Lower lobe of right lung (tissue), 2 donors: ENCODE measurements around the gene PDSS2. TPM values are rescaled to one million over a fixed set of nuclear protein-coding genes. Genes with fewer than 3 reads are reported as not detected.

Experiments
- ATAC-seq, 2 donors: fragments of 200-7000 bp; cut with Tn5 transposase; one replicate each; pipeline ENCODE4 v1.9.1; 2020 to 2022; ENCODE audit warnings: mild to moderate bottlenecking in 2 of 2, moderate library complexity in 2 of 2
- DNase-seq: peaks from one replicate; pipeline ENCODE4 v3.0.0-alpha.2; 2020
- H3K27ac ChIP-seq: fragments of 200-600 bp; one replicate; pipeline ENCODE4 v1.8.0; 2022
- H3K27me3 ChIP-seq: fragments of 200-600 bp; one replicate; pipeline ENCODE4 v1.8.0; 2022; ENCODE audit warnings: low read depth
- H3K36me3 ChIP-seq: fragments of 200-600 bp; one replicate; pipeline ENCODE4 v1.8.0; 2022; ENCODE audit warnings: mild to moderate bottlenecking
- H3K4me1 ChIP-seq: fragments of 200-600 bp; one replicate; pipeline ENCODE4 v1.8.0; 2022
- H3K4me3 ChIP-seq: fragments of 200-600 bp; one replicate; pipeline ENCODE4 v1.8.0; 2022; ENCODE audit warnings: mild to moderate bottlenecking
- H3K9me3 ChIP-seq: fragments of 200-600 bp; one replicate; pipeline ENCODE4 v1.8.0; 2022
- CTCF ChIP-seq: fragments of 200-600 bp; IDR thresholded peaks from one replicate; pipeline ENCODE4 v1.8.0; 2022; ENCODE audit warnings: antibody characterized with exemption, mild to moderate bottlenecking
- intact Hi-C: fragments of 100-400 bp; cut with DNase I; formaldehyde crosslinking; loops from one replicate; pipeline ENCODE4 v1.11.0; 2022
- total RNA-seq: library from RNA; stranded (reverse); fragmentation: NEBNext Ultra II Directional; extraction: Animal tissue kit (Norgen Biotek cat#: 25700); gene quantifications from one replicate; pipeline ENCODE4 v1.2.1, GENCODE V29; 2021
- donor health status: DM: no; HTN: yes; CAD: no; lungs with severe emphysema.

PDSS2 gene
- total RNA-seq, 1 donor from 2014 or later, result 14.9 TPM

GRCh38 chr6:107361753-107362604, 97.4 kb downstream of the PDSS2 start:
- Histone ChIP-seq H3K36me3 (no peaks in the 10 kb centered on the region), H3K4me3 (no peak overlapping the region), H3K9me3 (no peaks in the 10 kb centered on the region), H3K27ac (no peak overlapping the region), H3K4me1 (no peaks in the 10 kb centered on the region), H3K27me3 (no peaks in the 10 kb centered on the region)
- TF ChIP-seq CTCF, result no peak
- no peak for DNase-seq
- ATAC-seq, result no peak
- intact Hi-C loops, result no loop called here

- no peaks in the 10 kb centered on the region for H3K9me3 ChIP-seq
- no peak for TF ChIP-seq CTCF
- intact Hi-C loops, result no loop called here
- ATAC-seq (no peak), DNase-seq (no peak)
- H3K27ac ChIP-seq, result no peak overlapping the region
- no peaks in the 10 kb centered on the region for H3K4me1 ChIP-seq
- no peak overlapping the region for H3K4me3 ChIP-seq
- no peaks in the 10 kb centered on the region for H3K27me3 ChIP-seq
- H3K36me3 ChIP-seq, result no peaks in the 10 kb centered on the region
These were observed 98.9 kb downstream of the PDSS2 start for GRCh38 chr6:107360476-107360875.

- Histone ChIP-seq H3K36me3 (no peaks in the 10 kb centered on the region), H3K27ac (no peak overlapping the region), H3K4me3 (no peak overlapping the region), H3K27me3 (no peaks in the 10 kb centered on the region), H3K4me1 (no peaks in the 10 kb centered on the region), H3K9me3 (no peaks in the 10 kb centered on the region)
- intact Hi-C loops, result no loop called here
- DNase-seq (no peak), ATAC-seq (no peak)
- no peak for TF ChIP-seq CTCF
These were observed 101.5 kb downstream of the PDSS2 start for GRCh38 chr6:107357842-107358241.

- DNase-seq, result no peak
- no peak for ATAC-seq
- no peak overlapping the region for H3K4me3 ChIP-seq
- no peaks in the 10 kb centered on the region for H3K27me3 ChIP-seq
- intact Hi-C loops, result no loop called here
- no peaks in the 10 kb centered on the region for H3K9me3 ChIP-seq
- no peaks in the 10 kb centered on the region for H3K4me1 ChIP-seq
- H3K36me3 ChIP-seq, result no peaks in the 10 kb centered on the region
- H3K27ac ChIP-seq, result no peak overlapping the region
- TF ChIP-seq CTCF, result no peak
These were observed 102.3 kb downstream of the PDSS2 start for GRCh38 chr6:107357031-107357430.

GRCh38 chr6:107355659-107356058, 103.7 kb downstream of the PDSS2 start:
- intact Hi-C loops, result no loop called here
- Histone ChIP-seq H3K4me1 (no peaks in the 10 kb centered on the region), H3K27me3 (no peaks in the 10 kb centered on the region), H3K9me3 (no peaks in the 10 kb centered on the region), H3K27ac (no peak overlapping the region), H3K4me3 (no peak overlapping the region), H3K36me3 (no peaks in the 10 kb centered on the region)
- ATAC-seq (no peak), DNase-seq (no peak)
- TF ChIP-seq CTCF, result no peak
